ENCODE measurements around the gene ZNF33B.
"Not testable (repeated sequence)": the region's sequence is repeated elsewhere in the genome, so short reads cannot be mapped to it uniquely, and the experiment has no call there.

Gene ZNF33B

GRCh38 chr10:42638055-42638820, at the start of gene ZNF33B:
Gene ZNF33B, minus strand, starts transcription at chr10:42638570. Its CDS starts 1,642 bp downstream, at chr10:42636928.
- no peak for FAIRE-seq

GRCh38 chr10:42684517-42684916, 46.1 kb upstream of the ZNF33B start:
- FAIRE-seq = no peak

GRCh38 chr10:42680267-42680666, 41.9 kb upstream of the ZNF33B start:
- no peak for FAIRE-seq

- not testable (repeated sequence) for FAIRE-seq
These were observed 27.0 kb upstream of the ZNF33B start for GRCh38 chr10:42665181-42665979.

- FAIRE-seq = no peak
These were observed 16.0 kb upstream of the ZNF33B start for GRCh38 chr10:42654419-42654818.

GRCh38 chr10:42652858-42653257, 14.5 kb upstream of the ZNF33B start:
- no peak for FAIRE-seq

- FAIRE-seq = no peak
These were observed 12.0 kb upstream of the ZNF33B start for GRCh38 chr10:42650374-42650773.

GRCh38 chr10:42648512-42648911, 10.1 kb upstream of the ZNF33B start:
- FAIRE-seq = no peak

GRCh38 chr10:42646687-42647640, 8.6 kb upstream of the ZNF33B start:
- no peak for FAIRE-seq

- no peak for FAIRE-seq
These were observed 7.8 kb upstream of the ZNF33B start for GRCh38 chr10:42646214-42646613.

- no peak for FAIRE-seq
These were observed 7.1 kb upstream of the ZNF33B start for GRCh38 chr10:42645516-42645915.

GRCh38 chr10:42645103-42645502, 6.7 kb upstream of the ZNF33B start:
- FAIRE-seq = no peak

- FAIRE-seq = no peak
These were observed 2.4 kb upstream of the ZNF33B start for GRCh38 chr10:42640610-42641229.

- no peak for FAIRE-seq
These were observed 476 bp upstream of the ZNF33B start for GRCh38 chr10:42638821-42639270.

- FAIRE-seq = no peak
These were observed 719 bp downstream of the ZNF33B start for GRCh38 chr10:42637648-42638054.

- no peak for FAIRE-seq
These were observed 1.2 kb downstream of the ZNF33B start for GRCh38 chr10:42637142-42637541.

GRCh38 chr10:42635098-42635497, 3.3 kb downstream of the ZNF33B start:
- no peak for FAIRE-seq

GRCh38 chr10:42632564-42632963, 5.8 kb downstream of the ZNF33B start:
- FAIRE-seq = no peak

- no peak for FAIRE-seq
These were observed 7.7 kb downstream of the ZNF33B start for GRCh38 chr10:42630537-42631134.

- no peak for FAIRE-seq
These were observed 14.4 kb downstream of the ZNF33B start for GRCh38 chr10:42623929-42624328.

- no peak for FAIRE-seq
These were observed 19.9 kb downstream of the ZNF33B start for GRCh38 chr10:42618424-42618823.

GRCh38 chr10:42615419-42615818, 23.0 kb downstream of the ZNF33B start:
- no peak for FAIRE-seq

Data from A204.1 (cell line).